Stimulated activated memory B cell treated with anti-CD40 and anti-IgM and Interleukin-4, amounts not matched to agents 10 μg/mL and 1 μg/mL and 100 μg/mL, for 72 hours (primary cell): ENCODE results near the gene FOXD2.

ENCODE experiments used
- ATAC-seq: fragments of 150-1000 bp; cut with Tn5 transposase; 2 replicates; pipeline ENCODE4 v1.10.0; 2021
- H3K27ac Mint-ChIP-seq: one replicate; pipeline ENCODE4 v1.8.0; 2022; ENCODE audit warnings: mild to moderate bottlenecking, mixed read lengths
- H3K27me3 Mint-ChIP-seq: one replicate; pipeline ENCODE4 v1.8.0; 2022; ENCODE audit warnings: mixed read lengths
- H3K36me3 Mint-ChIP-seq: one replicate; pipeline ENCODE4 v1.8.0; 2022; ENCODE audit warnings: mixed read lengths
- H3K4me1 Mint-ChIP-seq: one replicate; pipeline ENCODE4 v1.8.0; 2022; ENCODE audit warnings: mixed read lengths
- H3K4me3 Mint-ChIP-seq: one replicate; pipeline ENCODE4 v1.8.0; 2022; ENCODE audit warnings: mild to moderate bottlenecking, moderate library complexity, mixed read lengths
- H3K9me3 Mint-ChIP-seq: one replicate; pipeline ENCODE4 v1.8.0; 2022; ENCODE audit warnings: mixed read lengths

Gene FOXD2

GRCh38 chr1:47460040-47460439 lies 22.2 kb downstream of the FOXD2 start:
- no peak for ATAC-seq
- Mint-ChIP-seq H3K27ac (no peak overlapping the region), H3K27me3 (peaks cover 52% of the 10 kb centered on the region), H3K36me3 (no peaks in the 10 kb centered on the region), H3K4me1 (no peaks in the 10 kb centered on the region), H3K4me3 (no peak overlapping the region), H3K9me3 (no peaks in the 10 kb centered on the region)

DNA sequence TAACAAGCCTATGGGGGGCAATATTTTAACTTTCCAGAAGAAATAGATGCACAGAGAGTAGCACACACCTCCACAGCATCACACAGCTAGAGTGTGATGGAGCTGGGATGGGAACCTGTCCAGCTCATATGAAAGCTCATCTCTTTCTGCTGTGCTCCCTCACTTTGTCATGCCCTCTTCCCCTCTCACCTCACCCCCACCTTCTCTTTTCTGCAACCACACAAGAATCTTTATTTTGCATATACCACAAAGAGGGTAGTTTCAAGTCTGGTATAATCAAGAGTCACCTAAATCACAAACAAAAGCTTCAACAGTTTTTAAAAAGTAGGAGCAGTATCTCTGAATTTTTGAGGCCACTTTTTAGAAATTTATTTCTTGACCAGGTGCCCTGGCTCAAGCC lies 22.6 kb downstream of the FOXD2 start:
- ATAC-seq, result no peak
- peaks cover 48% of the 10 kb centered on the region for H3K27me3 Mint-ChIP-seq
- H3K4me3 Mint-ChIP-seq, result no peak overlapping the region
- H3K4me1 Mint-ChIP-seq, result no peaks in the 10 kb centered on the region
- H3K9me3 Mint-ChIP-seq, result no peaks in the 10 kb centered on the region
- H3K27ac Mint-ChIP-seq, result no peak overlapping the region
- H3K36me3 Mint-ChIP-seq, result no peaks in the 10 kb centered on the region

GRCh38 chr1:47465605-47466004 lies 27.8 kb downstream of the FOXD2 start:
- ATAC-seq, result no peak
- Mint-ChIP-seq H3K4me3 (no peak overlapping the region), H3K36me3 (no peaks in the 10 kb centered on the region), H3K4me1 (no peaks in the 10 kb centered on the region), H3K27ac (no peak overlapping the region), H3K27me3 (peaks cover 20% of the 10 kb centered on the region), H3K9me3 (no peaks in the 10 kb centered on the region)

- peaks cover 1% of the 10 kb centered on the region for H3K27me3 Mint-ChIP-seq
- H3K36me3 Mint-ChIP-seq, result no peaks in the 10 kb centered on the region
- no peak overlapping the region for H3K27ac Mint-ChIP-seq
These were observed 31.0 kb downstream of the FOXD2 start for GRCh38 chr1:47468709-47469389.

DNA sequence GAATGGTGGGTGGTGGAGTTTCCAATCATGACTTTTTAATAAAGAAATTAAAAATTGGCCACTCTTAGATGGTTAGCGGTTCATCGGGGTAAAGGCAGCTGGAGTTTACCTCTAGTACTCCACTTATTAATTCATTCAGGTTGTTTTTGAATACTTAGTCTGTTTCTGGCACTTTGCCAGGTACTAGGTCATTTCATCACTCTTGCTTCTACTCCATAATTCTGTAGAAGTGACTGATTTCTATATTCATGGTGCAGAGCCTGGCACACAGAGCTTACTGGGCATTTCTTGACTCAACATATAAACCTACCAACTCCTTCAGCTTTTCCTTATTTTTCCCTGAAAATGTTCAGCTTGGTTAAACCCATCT lies 31.5 kb downstream of the FOXD2 start:
- Mint-ChIP-seq H3K27ac (no peak overlapping the region), H3K27me3 (peaks cover 5% of the 10 kb centered on the region), H3K4me3 (no peak overlapping the region), H3K36me3 (no peaks in the 10 kb centered on the region), H3K9me3 (no peaks in the 10 kb centered on the region), H3K4me1 (no peaks in the 10 kb centered on the region)
- no peak for ATAC-seq

More at GRCh38 chr1:47468709-47469389, 31.0 kb downstream of the FOXD2 start:
- no peak for ATAC-seq
- Mint-ChIP-seq H3K9me3 (no peaks in the 10 kb centered on the region), H3K4me1 (no peaks in the 10 kb centered on the region), H3K4me3 (no peak overlapping the region)

- Mint-ChIP-seq H3K4me3 (no peak overlapping the region), H3K9me3 (no peaks in the 10 kb centered on the region), H3K36me3 (no peaks in the 10 kb centered on the region), H3K27me3 (peaks cover 8% of the 10 kb centered on the region), H3K27ac (no peak overlapping the region), H3K4me1 (no peaks in the 10 kb centered on the region)
- no peak for ATAC-seq
These were observed 32.1 kb downstream of the FOXD2 start for GRCh38 chr1:47469910-47470309.

DNA sequence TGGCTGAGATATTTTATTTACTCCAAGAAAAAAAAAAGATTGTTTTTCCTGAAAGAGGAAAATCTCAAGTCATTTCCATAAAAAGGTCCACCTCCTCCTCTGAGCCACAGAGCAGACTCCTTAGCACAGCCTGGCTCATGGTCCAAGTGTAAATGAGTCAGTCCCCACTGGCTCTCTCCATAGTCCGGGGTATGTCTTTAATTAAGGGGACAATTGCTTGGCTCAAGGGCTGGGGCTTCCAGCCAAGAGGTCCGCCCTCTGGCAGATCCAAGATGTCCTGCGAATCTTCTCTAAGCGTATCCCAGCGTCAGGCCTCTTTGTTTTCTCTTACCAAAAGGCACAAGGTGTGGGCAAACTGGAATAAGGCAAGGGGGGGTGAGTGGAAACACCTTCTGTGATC lies 33.3 kb downstream of the FOXD2 start:
- no peak for ATAC-seq
- Mint-ChIP-seq H3K9me3 (no peaks in the 10 kb centered on the region), H3K36me3 (no peaks in the 10 kb centered on the region), H3K27ac (no peak overlapping the region), H3K4me1 (no peaks in the 10 kb centered on the region), H3K4me3 (no peak overlapping the region), H3K27me3 (peaks cover 8% of the 10 kb centered on the region)

- Mint-ChIP-seq H3K4me3 (no peak overlapping the region), H3K27me3 (peaks cover 10% of the 10 kb centered on the region), H3K27ac (no peak overlapping the region), H3K9me3 (no peaks in the 10 kb centered on the region), H3K4me1 (no peaks in the 10 kb centered on the region), H3K36me3 (no peaks in the 10 kb centered on the region)
- no peak for ATAC-seq
These were observed 36.7 kb downstream of the FOXD2 start for GRCh38 chr1:47474278-47475193.

GRCh38 chr1:47477595-47478080 lies 39.8 kb downstream of the FOXD2 start:
- H3K9me3 Mint-ChIP-seq, result no peaks in the 10 kb centered on the region
- peaks cover 34% of the 10 kb centered on the region for H3K27me3 Mint-ChIP-seq
- H3K27ac Mint-ChIP-seq, result no peak overlapping the region
- H3K36me3 Mint-ChIP-seq, result no peaks in the 10 kb centered on the region
- H3K4me3 Mint-ChIP-seq, result no peak overlapping the region
- no peaks in the 10 kb centered on the region for H3K4me1 Mint-ChIP-seq
- ATAC-seq, result no peak

DNA sequence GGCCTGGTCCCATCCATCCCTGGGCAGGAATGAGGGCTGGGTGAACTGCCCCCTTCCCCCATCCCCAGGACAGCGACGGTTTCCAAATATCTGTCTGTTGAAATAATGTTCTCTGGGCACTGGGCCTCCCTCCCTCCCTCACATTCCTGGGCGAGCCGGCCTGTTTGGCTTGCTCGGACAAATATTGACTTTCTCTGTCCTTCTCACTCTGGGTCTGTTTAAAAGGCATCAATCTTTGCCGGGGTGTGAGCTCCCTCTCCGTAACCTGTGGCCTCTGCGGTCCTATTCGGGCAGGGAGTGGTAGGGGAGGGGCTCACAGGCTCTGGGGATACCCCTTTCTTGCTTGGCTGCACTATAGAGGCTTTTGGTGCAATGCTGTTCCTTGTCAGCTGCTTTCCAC lies 40.2 kb downstream of the FOXD2 start:
- ATAC-seq, result no peak
- Mint-ChIP-seq H3K4me3 (no peak overlapping the region), H3K27ac (no peak overlapping the region), H3K27me3 (peaks cover 37% of the 10 kb centered on the region), H3K36me3 (no peaks in the 10 kb centered on the region), H3K9me3 (no peaks in the 10 kb centered on the region), H3K4me1 (no peaks in the 10 kb centered on the region)

DNA sequence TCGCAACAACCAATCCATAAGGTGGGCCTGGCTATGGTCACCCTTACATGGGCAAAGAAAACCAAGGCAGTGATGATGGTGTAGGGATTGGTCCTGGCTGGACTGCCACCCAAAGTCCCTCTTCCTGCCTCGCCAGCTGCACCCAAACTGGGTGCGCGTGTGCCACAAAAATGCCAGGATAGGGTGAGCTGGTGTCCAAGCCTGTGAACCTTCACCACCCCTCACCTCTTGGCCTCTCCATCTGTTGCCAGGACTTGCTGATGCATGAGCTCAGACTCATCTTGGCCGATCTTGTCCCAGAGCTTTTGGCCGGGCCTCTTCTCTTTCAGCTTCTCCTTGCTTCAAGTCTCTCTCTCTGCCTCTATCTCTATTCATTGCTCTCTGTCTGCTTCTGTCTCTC lies 41.8 kb downstream of the FOXD2 start:
- Mint-ChIP-seq H3K9me3 (no peaks in the 10 kb centered on the region), H3K27ac (no peak overlapping the region), H3K4me1 (no peaks in the 10 kb centered on the region), H3K36me3 (no peaks in the 10 kb centered on the region), H3K4me3 (no peak overlapping the region), H3K27me3 (peaks cover 28% of the 10 kb centered on the region)
- ATAC-seq, result no peak

DNA sequence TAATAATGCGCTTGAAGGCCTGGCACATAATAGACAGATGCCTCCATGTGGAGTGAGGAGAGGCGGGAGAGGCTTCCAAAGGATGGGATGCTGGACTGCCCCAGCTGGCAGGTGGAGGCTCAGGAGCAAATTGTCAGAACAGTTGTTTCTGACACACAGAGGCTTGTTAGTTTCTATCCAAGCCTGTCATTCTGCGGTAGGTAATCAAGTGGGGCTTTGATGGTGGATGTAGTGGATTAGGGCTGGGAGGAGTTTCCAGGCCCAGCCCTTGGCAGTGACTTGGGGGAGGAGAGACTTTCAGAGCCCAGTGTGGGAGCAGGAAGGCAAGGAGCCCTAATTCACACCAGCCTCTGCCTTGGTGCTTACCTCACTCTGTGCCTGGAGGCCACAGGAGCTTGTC lies 44.1 kb downstream of the FOXD2 start:
- no peak overlapping the region for H3K4me3 Mint-ChIP-seq
- no peaks in the 10 kb centered on the region for H3K36me3 Mint-ChIP-seq
- peaks cover 28% of the 10 kb centered on the region for H3K27me3 Mint-ChIP-seq
- no peaks in the 10 kb centered on the region for H3K4me1 Mint-ChIP-seq
- H3K9me3 Mint-ChIP-seq, result no peaks in the 10 kb centered on the region
- H3K27ac Mint-ChIP-seq, result no peak overlapping the region
- no peak for ATAC-seq

GRCh38 chr1:47482786-47483185 lies 44.9 kb downstream of the FOXD2 start:
- Mint-ChIP-seq H3K36me3 (no peaks in the 10 kb centered on the region), H3K27ac (no peak overlapping the region), H3K4me1 (no peaks in the 10 kb centered on the region), H3K27me3 (peaks cover 28% of the 10 kb centered on the region), H3K4me3 (no peak overlapping the region), H3K9me3 (no peaks in the 10 kb centered on the region)
- no peak for ATAC-seq

- Mint-ChIP-seq H3K9me3 (no peaks in the 10 kb centered on the region), H3K27ac (no peak overlapping the region), H3K4me3 (no peak overlapping the region), H3K27me3 (peaks cover 28% of the 10 kb centered on the region), H3K36me3 (no peaks in the 10 kb centered on the region), H3K4me1 (no peaks in the 10 kb centered on the region)
- ATAC-seq, result no peak
These were observed 45.8 kb downstream of the FOXD2 start for GRCh38 chr1:47483651-47484050.

DNA sequence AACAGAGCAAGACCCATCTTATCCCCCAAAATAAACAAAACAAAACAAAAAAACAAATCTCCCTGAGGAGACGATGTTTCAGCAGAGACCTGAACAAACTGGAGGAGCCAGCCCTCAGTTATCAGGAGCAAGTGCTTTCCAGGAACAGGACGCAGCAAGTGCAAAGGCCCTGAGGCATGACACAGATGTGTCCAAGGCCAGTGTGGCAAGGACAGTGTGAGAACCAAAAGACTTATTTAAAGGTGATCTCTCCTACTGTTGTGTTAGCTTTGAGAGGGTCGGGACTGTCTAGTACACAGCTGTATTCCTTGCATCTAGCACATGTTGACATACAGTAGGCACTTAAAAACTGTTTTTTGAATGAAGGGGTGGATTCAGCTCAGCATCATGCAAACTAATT lies 48.0 kb downstream of the FOXD2 start:
- Mint-ChIP-seq H3K9me3 (no peaks in the 10 kb centered on the region), H3K27ac (no peak overlapping the region), H3K36me3 (no peaks in the 10 kb centered on the region), H3K27me3 (peaks cover 22% of the 10 kb centered on the region), H3K4me3 (no peak overlapping the region), H3K4me1 (no peaks in the 10 kb centered on the region)
- no peak for ATAC-seq

- Mint-ChIP-seq H3K9me3 (no peaks in the 10 kb centered on the region), H3K36me3 (no peaks in the 10 kb centered on the region), H3K4me3 (no peak overlapping the region), H3K4me1 (no peaks in the 10 kb centered on the region), H3K27ac (no peak overlapping the region), H3K27me3 (peaks cover 24% of the 10 kb centered on the region)
- no peak for ATAC-seq
These were observed 49.5 kb downstream of the FOXD2 start for GRCh38 chr1:47487332-47487731.
